Mesendoderm (in vitro differentiated cells): ENCODE measurements around the gene FOXP4.

Source experiments
- DNase-seq: peaks from one replicate; pipeline ENCODE4 v3.0.0; 2013
- H2AK5ac ChIP-seq: 2 replicates; pipeline ENCODE4 v1.6.1; 2013; ENCODE audit warnings: low read length, inconsistent platforms
- H2BK120ac ChIP-seq: 2 replicates; pipeline ENCODE4 v1.6.1; 2013; ENCODE audit warnings: low read depth, mild to moderate bottlenecking, low read length, moderate library complexity, mixed read lengths
- H2BK15ac ChIP-seq: replicated peaks from 2 replicates; pipeline ENCODE4 v1.6.1; 2013; ENCODE audit warnings: low read depth, mild to moderate bottlenecking, moderate library complexity
- H2BK5ac ChIP-seq: 2 replicates; pipeline ENCODE4 v1.6.1; 2013; ENCODE audit warnings: low read length, inconsistent platforms
- H3K18ac ChIP-seq: 2 replicates; pipeline ENCODE4 v1.6.1; 2013; ENCODE audit warnings: mild to moderate bottlenecking, low read length, mixed read lengths
- H3K23ac ChIP-seq: one replicate; pipeline ENCODE4 v1.6.1; 2013; ENCODE audit warnings: low read length
- H3K27ac ChIP-seq: 2 replicates; pipeline ENCODE4 v1.5.1; 2013; ENCODE audit warnings: low read depth, mild to moderate bottlenecking, inconsistent platforms, low read length, moderate library complexity
- H3K27me3 ChIP-seq: 2 replicates; pipeline ENCODE4 v1.6.1; 2013; ENCODE audit warnings: low read length, control low read depth, mild to moderate bottlenecking, inconsistent platforms; ENCODE audit not compliant: insufficient read depth, poor library complexity
- H3K36me3 ChIP-seq: 2 replicates; pipeline ENCODE4 v1.6.1; 2013; ENCODE audit warnings: low read length, inconsistent platforms; ENCODE audit not compliant: control insufficient read depth, insufficient read depth
- H3K4ac ChIP-seq: one replicate; pipeline ENCODE4 v1.6.1; 2013; ENCODE audit warnings: low read depth, mild to moderate bottlenecking, low read length, moderate library complexity
- H3K4me1 ChIP-seq: 2 replicates; pipeline ENCODE4 v1.6.1; 2013; ENCODE audit warnings: low read depth, low read length, inconsistent platforms; ENCODE audit not compliant: control insufficient read depth
- H3K4me2 ChIP-seq: 2 replicates; pipeline ENCODE4 v1.6.1; 2013; ENCODE audit warnings: low read length
- H3K4me3 ChIP-seq: 2 replicates; pipeline ENCODE4 v1.5.1; 2013; ENCODE audit warnings: mild to moderate bottlenecking, low read length
- H3K56ac ChIP-seq: one replicate; pipeline ENCODE4 v1.6.1; 2013; ENCODE audit warnings: low read length
- H3K79me1 ChIP-seq: 2 replicates; pipeline ENCODE4 v1.6.1; 2013; ENCODE audit warnings: low read length, inconsistent platforms
- H3K79me2 ChIP-seq: 2 replicates; pipeline ENCODE4 v1.6.1; 2013; ENCODE audit warnings: mild to moderate bottlenecking, low read length; ENCODE audit not compliant: control insufficient read depth, insufficient read depth
- H3K9ac ChIP-seq: 2 replicates; pipeline ENCODE4 v1.6.1; 2013; ENCODE audit warnings: low read length, inconsistent platforms
- H4K5ac ChIP-seq: one replicate; pipeline ENCODE4 v1.6.1; 2013; ENCODE audit warnings: low read length
- H4K8ac ChIP-seq: one replicate; pipeline ENCODE4 v1.6.1; 2013; ENCODE audit warnings: low read depth, mild to moderate bottlenecking, control low read depth, low read length, moderate library complexity
- WGBS: extraction: QIAGEN DNeasy Blood & Tissue Kit; methylation state at CpG from one replicate; pipeline ENCODE4 v1.1.7; 2013; ENCODE audit warnings: low lambda C conversion rate, missing lambda C conversion rate; ENCODE audit not compliant: insufficient coverage; ENCODE audit errors: extremely low coverage; 5-methylcytosine and 5-hydroxymethylcytosine counted together

FOXP4 gene

DNA sequence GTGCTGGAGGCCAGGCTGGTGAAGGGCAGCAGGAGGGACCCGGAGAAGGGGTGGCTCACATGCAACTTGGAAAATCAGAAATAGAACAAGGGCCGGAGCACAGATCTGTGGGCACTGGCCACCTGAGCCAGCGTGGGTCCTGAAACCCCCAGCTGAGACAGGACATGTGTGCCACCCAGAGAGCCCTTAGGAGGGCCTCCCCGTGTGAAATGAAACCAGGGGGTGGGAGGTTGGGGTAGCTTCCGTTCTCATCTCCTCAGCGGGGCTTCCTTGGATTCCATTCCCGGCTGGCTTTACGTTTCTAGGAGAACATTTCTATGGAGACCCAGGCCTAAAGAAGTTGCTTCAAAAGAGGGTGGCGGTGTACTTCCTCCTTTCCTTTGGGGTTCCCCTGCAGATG is 5.7 kb downstream of the FOXP4 start:
- peaks cover 1% of the 10 kb centered on the region for H3K36me3 ChIP-seq
- H2AK5ac ChIP-seq: peak overlapping the region; percentile 93
- H3K27ac ChIP-seq: no peak overlapping the region
- no peak overlapping the region for H4K8ac ChIP-seq
- WGBS: no CpG with 5 or more reads among the region's 9 CpGs
- peaks cover 32% of the 10 kb centered on the region for H3K79me1 ChIP-seq
- H2BK120ac ChIP-seq: no peak overlapping the region
- no peak for DNase-seq
- H4K5ac ChIP-seq: no peak overlapping the region
- peaks cover 42% of the 10 kb centered on the region for H3K4me1 ChIP-seq
- peak overlapping the region; percentile 43 for H3K56ac ChIP-seq
- no peak overlapping the region for H3K4me2 ChIP-seq
- peaks cover 34% of the 10 kb centered on the region for H3K79me2 ChIP-seq
- H3K4me3 ChIP-seq: no peak overlapping the region
- peak overlapping the region; percentile 9 for H3K23ac ChIP-seq
- H3K18ac ChIP-seq: no peak overlapping the region
- peak overlapping the region; percentile 19 for H3K9ac ChIP-seq
- no peaks in the 10 kb centered on the region for H3K27me3 ChIP-seq
- no peak overlapping the region for H2BK5ac ChIP-seq
- H3K4ac ChIP-seq: no peak overlapping the region
- H2BK15ac ChIP-seq: no peak overlapping the region

GRCh38 chr6:41552723-41553122 is 6.5 kb downstream of the FOXP4 start:
- H3K4ac ChIP-seq: no peak overlapping the region
- H3K27ac ChIP-seq: no peak overlapping the region
- no peak overlapping the region for H3K9ac ChIP-seq
- H2BK120ac ChIP-seq: no peak overlapping the region
- H2BK15ac ChIP-seq: no peak overlapping the region
- no peak overlapping the region for H4K5ac ChIP-seq
- no peak overlapping the region for H3K56ac ChIP-seq
- H3K4me2 ChIP-seq: no peak overlapping the region
- H3K27me3 ChIP-seq: no peaks in the 10 kb centered on the region
- WGBS: no CpG with 5 or more reads among the region's 10 CpGs
- no peak overlapping the region for H4K8ac ChIP-seq
- peaks cover 32% of the 10 kb centered on the region for H3K79me2 ChIP-seq
- peak overlapping the region; percentile 37 for H3K23ac ChIP-seq
- H3K4me1 ChIP-seq: peaks cover 42% of the 10 kb centered on the region
- H3K18ac ChIP-seq: no peak overlapping the region
- H2BK5ac ChIP-seq: no peak overlapping the region
- no peak overlapping the region for H2AK5ac ChIP-seq
- H3K4me3 ChIP-seq: no peak overlapping the region
- DNase-seq: no peak
- H3K79me1 ChIP-seq: peaks cover 32% of the 10 kb centered on the region
- peaks cover 1% of the 10 kb centered on the region for H3K36me3 ChIP-seq

GRCh38 chr6:41553405-41553999 is 7.3 kb downstream of the FOXP4 start:
- Histone ChIP-seq H3K18ac (no peak overlapping the region), H3K4me3 (no peak overlapping the region), H3K23ac (no peak overlapping the region), H2AK5ac (no peak overlapping the region), H3K56ac (no peak overlapping the region), H4K5ac (no peak overlapping the region), H2BK15ac (no peak overlapping the region), H3K79me1 (peaks cover 26% of the 10 kb centered on the region), H3K4me2 (no peak overlapping the region), H2BK5ac (no peak overlapping the region), H3K4me1 (peaks cover 42% of the 10 kb centered on the region), H3K9ac (no peak overlapping the region), H3K36me3 (peaks cover 1% of the 10 kb centered on the region), H4K8ac (no peak overlapping the region), H3K79me2 (peaks cover 25% of the 10 kb centered on the region), H2BK120ac (no peak overlapping the region), H3K27ac (no peak overlapping the region), H3K4ac (no peak overlapping the region), H3K27me3 (no peaks in the 10 kb centered on the region)
- WGBS: no CpG with 5 or more reads among the region's 1 CpG
- DNase-seq: peak; percentile 52

GRCh38 chr6:41555326-41556300 is 9.4 kb downstream of the FOXP4 start:
- Histone ChIP-seq H3K4me1 (peaks cover 31% of the 10 kb centered on the region), H2BK120ac (no peak overlapping the region), H3K9ac (no peak overlapping the region), H3K27me3 (no peaks in the 10 kb centered on the region), H3K4me3 (no peak overlapping the region), H3K4ac (no peak overlapping the region), H3K79me2 (peaks cover 19% of the 10 kb centered on the region), H3K79me1 (peaks cover 25% of the 10 kb centered on the region), H3K18ac (no peak overlapping the region), H2AK5ac (no peak overlapping the region), H4K5ac (no peak overlapping the region), H2BK5ac (no peak overlapping the region), H4K8ac (no peak overlapping the region), H3K56ac (no peak overlapping the region), H2BK15ac (no peak overlapping the region), H3K36me3 (peaks cover 1% of the 10 kb centered on the region), H3K23ac (peak overlapping the region; percentile 67), H3K4me2 (no peak overlapping the region), H3K27ac (no peak overlapping the region)
- WGBS: no CpG with 5 or more reads among the region's 15 CpGs
- DNase-seq: no peak

DNA sequence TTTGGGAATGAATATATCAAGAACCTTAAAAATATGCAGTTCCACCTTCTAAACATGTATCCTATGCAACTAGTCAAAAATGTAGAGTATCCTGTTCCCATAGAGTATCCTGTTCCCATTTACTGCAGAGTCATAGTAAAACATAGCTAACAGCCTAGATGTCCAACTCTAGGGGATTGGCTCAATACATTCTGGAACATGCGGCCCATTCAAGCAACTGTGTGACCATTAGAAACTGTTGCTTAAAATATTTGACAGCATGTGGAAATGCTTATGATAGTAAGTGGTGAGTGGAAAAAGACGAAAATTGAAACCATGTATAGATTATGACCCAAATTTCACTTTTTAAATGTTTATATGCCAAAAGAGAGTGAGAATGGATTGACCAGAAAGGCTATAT is 11.2 kb downstream of the FOXP4 start:
- Histone ChIP-seq H3K56ac (no peak overlapping the region), H4K8ac (no peak overlapping the region), H3K18ac (no peak overlapping the region), H4K5ac (no peak overlapping the region), H3K79me1 (peaks cover 13% of the 10 kb centered on the region), H3K27me3 (no peaks in the 10 kb centered on the region), H2BK5ac (no peak overlapping the region), H2BK120ac (no peak overlapping the region), H3K9ac (no peak overlapping the region), H3K4ac (no peak overlapping the region), H3K4me1 (peaks cover 22% of the 10 kb centered on the region), H3K36me3 (no peaks in the 10 kb centered on the region), H2BK15ac (no peak overlapping the region), H2AK5ac (no peak overlapping the region), H3K27ac (no peak overlapping the region), H3K4me3 (no peak overlapping the region), H3K79me2 (peaks cover 9% of the 10 kb centered on the region), H3K4me2 (no peak overlapping the region), H3K23ac (no peak overlapping the region)
- no CpG with 5 or more reads among the region's 2 CpGs for WGBS
- no peak for DNase-seq
